Fibroblast of peridontal ligament (primary cell): ENCODE measurements around the gene TLR8.
A peak's percentile ranks its signal among the peaks of the same experiment; 100 is the strongest.
"Not testable (repeated sequence)": the region's sequence is repeated elsewhere in the genome, so short reads cannot be mapped to it uniquely, and the experiment has no call there.

Source experiments
- DNase-seq: peaks from one replicate; pipeline ENCODE4 v3.0.0-alpha.2; 2010; ENCODE audit errors: extremely low read depth

TLR8 gene

DNA sequence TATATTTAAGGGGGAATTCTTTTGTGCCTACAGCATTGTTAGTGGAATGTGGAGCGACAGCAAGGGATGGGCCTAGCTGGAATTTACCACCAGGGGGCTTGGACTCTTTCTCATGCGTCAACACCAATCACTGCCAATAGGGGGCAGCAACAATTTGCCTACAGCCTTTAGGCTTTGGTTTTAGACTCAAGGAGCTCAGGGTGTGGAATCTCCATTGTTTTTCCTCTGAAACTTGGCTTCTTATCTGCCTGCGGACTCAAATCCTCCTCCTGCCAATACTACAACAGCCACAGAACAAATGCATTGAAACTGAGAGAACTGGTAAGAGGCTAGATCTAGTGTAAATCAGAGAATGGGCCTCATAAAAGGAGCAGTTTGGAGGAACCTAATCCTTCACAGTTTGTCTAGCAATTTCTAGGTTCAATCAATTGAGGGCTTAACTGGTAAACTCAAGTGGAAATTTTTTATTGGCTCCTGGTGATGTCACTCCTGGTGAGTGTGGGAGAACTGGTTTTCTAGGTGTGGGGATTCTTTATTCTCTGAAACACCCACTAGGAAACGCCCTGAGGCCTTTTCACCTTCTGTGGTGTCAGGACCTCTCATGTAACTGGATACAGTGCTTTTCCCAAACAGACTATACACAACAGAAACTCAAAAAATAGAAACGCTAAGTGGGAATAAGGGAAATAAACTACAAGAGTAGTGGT, 40.6 kb downstream of the TLR8 start:
- peak; percentile 88 for DNase-seq

DNA sequence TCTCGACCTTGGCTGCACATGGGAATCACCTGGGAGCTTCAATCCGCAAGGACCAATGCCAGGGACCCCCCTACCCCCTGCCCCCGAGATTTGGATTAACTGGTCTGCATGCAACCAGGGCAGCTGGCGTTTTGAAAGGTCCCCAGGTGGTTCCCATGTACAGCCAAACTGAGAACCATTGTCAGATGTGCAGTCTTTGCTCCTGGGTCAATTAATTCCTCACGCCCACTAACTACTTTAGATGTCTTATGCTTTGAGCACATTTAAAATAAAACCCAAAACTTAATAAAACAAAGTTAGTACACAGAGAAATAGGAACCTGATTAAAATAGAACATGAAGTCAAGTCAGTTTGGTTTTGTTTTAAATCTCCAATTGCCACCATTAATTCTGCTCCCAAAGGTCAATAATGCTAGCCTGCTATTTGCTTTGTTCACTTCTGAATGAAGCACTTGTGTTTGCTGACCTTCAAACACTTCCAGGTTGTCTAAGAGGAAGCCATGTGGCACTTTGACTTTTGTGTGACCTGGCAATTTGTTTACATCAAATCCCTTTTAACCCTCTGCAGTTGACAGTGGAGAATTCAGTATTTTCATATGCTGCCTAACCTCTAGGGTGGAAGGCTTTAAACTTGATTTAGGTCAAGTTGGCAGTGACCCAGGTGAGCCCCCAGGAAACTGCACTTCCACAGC, 41.3 kb downstream of the TLR8 start:
- DNase-seq: no peak

DNA sequence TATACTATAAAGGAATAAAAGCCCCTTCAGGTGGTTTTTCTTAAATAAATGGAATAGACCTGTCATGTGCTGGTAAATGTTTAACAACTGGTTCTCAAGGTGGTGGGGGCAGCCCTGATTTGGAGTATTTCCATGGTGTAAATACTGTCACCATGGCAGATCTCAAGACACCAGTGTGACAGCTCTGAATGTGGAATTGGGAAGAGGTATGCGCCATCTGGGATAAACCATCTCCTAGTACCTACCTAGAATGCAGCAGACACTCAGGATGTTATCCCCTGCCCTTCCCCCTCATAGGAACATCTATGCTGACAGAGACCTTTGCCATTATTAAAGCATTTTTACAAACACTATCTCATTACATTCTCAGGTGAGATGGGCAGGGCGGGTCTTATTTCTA, 42.1 kb downstream of the TLR8 start:
- DNase-seq: no peak

DNA sequence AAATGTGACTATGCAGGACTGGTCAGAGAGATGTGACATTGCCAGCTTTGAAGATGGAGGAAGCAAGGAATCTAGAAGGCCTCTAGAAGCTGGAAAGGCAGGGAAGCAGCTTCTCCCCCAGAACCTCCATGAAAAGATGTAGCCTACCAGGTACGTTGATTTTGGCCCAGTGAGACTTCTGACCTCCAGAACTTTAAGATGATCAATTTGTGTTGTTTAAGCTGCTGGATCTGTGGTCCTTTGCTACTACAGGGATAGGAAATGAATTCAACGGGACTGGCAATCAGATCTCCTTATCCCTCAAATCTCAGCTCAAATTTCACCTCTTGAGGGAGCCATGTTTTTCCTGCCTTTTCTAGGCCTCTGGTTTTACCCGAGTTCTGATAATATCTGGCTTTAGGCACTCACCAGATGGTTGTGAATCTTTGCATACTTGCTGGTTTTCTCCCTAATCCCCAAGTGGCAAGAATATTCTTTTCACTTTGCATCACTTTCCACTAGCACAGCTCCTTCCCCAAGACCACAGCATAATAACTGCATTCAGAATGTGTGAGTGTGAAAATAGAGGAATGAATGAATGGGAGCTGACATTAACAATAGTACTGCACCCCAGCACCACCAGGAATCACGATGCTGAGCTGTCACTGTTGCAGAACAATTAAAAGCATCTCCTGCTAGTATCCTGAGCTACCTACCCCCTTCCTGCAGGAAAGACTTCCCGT, 42.9 kb downstream of the TLR8 start:
- DNase-seq: peak; percentile 87

DNA sequence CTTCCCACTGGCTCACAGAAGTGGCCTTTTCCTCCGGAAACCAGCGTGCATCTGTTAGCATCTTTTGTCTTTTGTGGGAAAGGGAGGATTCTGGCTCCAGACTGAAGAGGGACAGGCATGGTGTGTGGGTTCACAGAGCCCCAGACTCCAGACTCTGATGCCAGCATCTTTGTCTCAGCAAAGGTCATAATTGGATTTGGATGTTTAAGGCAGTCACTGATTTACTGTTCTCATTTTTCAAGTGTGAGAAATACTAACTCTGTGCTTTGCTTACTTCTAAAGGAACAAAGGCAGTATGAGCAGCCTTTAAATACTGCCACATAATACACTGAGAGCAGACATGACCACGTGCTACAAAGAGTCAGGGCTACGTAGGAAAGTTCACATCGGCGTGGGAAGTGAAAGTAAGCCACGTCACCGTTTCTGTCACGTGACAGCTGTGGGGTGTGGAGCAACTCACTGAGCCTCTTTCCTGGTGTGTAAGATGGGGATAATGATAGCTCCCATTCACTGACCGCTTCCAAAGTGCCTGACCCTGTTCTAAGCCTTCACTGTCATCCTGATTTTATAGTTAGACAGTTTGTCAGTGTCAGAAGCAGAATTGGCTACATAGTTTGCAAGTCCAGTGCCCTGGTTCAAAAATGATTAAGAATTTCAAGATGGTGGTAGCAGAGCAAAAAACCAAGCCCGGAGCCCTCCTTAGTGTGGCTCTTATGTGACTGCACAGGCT, 43.7 kb downstream of the TLR8 start:
- peak; percentile 94 for DNase-seq

DNA sequence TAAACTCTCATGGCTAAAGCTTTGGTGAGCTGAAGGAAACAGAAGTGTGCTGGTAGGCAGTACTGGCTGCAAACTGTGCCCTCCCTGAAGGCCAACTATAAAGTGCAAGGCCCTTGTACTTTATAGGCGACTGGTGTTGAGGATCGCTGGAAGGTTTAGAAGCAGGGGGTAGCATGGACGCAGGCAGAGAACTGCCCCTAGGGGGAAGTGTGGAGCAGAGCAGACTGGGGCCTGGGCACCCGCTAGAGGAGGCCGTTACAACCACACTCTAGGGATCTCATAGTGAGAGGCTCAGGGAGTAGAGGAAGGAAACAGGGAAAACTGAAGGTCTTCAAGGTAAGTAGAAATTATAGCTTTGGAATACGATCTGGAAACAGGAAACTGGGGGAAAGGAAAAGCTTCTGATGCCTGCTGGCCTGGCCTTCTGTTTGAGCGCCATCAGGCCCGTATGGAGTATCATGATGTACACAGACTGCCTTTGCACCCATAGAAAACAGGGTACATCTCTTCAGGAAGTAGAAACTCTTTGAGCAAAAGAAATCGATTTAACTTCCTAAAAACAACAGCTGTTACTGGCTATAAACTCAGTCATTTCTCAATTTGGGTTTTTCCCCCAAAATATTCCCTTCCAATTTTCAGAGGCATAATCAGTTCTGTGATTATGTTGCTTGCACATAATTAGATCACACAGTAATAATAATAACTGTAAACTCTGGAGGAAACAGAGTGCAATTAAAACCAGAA, 44.6 kb downstream of the TLR8 start:
- DNase-seq: no peak

DNA sequence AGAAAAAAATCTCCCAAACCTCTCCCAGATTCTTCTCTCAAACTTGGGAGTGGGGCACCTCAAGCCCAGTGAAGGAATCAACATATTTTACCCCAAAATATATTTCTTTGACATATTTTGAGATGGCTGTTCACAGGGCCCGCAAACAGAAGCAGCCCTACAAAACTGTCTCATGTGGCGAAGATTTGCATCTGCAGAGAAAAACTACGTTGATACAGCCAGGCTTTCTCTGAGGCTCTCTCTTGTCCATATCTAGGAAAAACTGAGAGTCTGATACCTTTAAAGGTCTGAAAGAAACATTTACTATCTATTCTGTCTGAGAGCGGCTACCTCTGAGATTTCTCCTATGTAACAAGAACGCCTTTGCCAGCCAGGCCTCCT, 45.2 kb downstream of the TLR8 start:
- DNase-seq: no peak

DNA sequence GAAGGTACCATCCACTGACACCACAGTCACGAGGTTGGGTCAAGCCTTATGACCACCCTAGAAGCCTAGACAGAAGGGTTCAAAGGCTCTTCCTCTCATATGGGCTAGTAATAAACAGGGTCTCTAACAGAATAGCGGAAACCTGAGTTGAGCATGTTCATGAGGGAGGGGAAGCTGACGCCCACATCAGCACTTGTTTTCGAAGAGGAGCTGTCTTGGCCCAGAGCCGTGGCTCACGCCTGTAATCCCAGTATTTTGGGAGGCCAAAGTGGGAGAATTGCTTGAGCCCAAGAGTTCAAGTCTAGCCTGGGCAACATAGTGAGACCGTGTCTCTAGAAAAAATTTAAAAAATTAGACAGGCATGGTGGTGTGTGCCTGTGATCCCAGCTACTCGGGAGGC, 47.0 kb downstream of the TLR8 start:
- no peak for DNase-seq

DNA sequence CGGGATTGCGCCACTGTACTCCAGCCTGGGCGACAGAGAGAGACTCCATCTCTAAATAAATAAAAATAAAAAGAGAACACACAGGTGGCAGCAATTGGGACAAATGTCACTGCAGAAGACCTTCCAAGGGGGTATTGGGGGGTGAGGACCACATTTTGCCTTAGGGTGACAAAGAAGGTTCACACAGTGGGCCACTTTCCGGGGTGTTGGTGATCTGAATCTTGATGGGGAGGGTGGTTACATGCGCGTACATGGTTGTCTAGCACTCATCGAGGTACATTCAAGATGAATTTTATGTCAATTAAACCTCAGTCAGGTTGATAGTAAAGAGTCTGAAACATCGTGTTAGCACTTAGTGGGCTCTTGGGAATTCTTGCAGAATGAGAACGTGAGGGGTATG, 48.0 kb downstream of the TLR8 start:
- DNase-seq: no peak

DNA sequence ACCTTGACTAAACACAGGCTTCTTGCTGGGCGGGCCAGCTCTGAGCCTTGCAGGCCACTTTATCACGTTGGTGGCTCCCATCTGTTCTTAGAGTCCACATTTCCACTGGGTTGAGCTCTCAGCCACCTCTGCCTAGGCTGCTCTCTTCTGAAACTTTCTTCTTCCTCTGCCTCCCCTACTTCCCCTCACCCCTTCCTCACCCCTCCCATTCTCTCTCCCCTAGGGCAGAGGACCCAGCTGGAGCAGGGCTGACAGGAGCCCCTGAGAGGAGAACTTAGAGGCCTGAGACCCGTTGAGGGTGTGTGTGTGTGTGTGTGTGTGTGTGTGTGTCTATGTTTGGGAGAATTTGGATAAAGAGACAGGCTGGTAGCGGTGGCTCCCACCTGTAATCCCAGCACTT, 48.6 kb downstream of the TLR8 start:
- no peak for DNase-seq

DNA sequence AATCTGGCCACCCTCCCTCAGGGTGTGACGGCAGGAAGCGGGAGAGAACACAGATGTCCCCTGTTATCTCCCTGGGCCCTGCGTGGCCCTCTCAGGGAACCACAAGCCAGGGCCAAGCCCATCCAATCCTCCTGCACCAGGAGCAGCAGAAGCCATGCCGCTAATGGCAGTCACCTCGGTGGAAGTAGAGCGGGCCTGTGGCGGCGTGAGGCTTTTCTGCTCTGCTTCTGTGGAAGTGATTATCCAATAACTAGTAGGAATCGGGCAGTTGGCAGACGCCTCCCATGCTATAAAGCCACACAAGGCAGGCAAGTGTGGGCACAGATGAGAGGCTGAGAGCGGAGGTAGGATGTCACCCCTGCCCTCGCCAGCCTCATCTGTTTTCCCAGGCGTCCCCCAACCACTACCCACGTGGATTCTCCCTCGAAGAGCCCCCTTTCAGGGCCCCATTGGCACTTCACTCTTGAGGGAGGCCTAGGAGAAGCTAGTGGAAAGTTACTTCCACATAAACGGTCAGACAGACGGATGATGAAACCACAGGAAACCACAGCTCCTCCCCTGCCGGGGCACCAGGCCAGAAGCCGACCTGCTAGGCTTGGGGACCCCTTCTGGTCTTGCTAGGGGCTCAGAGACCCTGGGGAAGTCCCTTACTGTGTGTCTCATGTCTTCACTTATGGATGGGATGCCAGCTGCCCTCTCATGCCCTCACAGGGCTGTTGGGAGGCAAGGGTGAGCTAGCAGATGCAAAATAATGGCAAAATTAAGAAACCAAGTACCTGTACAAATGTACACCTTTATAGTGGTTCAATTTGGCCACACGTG, 49.7 kb downstream of the TLR8 start:
- DNase-seq: peak; percentile 68

DNA sequence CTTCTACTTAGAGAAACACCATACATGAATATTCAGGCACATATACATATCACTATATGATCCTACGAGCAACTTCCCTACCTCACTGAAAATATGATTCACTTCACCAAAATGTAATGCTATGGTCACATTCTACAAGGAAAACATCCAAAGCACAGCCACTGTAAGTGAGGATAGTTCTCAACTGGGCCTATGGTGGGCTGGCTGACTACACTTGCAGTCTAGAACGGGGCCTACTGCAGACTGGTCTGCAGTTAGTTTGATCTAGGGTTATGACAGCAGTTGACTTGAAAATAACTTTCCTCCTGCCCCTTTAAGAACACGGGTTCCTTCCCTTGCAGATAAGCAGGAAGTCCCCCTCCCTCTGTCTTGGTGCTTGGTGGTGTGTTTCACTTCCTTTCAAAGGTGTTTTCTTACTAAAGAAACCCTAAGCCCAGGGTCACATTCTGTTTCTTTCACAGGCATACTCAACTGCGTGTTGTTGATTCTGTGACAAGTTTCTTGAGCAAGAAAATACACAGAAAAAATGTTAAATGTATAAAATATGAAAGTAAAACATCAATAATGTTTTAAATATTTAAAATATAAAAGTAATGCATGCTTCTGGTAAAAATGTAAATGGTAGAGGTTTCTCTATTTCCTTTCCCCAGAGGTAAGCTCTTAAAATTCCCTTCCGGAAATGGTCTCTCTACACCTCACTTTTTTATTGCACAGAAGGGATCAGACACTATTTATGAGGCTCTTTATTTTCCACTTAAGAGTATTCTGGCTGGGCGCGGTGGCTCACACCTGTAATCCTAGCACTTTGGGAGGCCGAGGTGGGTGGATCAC, 50.5 kb downstream of the TLR8 start:
- peak; percentile 20 for DNase-seq

DNA sequence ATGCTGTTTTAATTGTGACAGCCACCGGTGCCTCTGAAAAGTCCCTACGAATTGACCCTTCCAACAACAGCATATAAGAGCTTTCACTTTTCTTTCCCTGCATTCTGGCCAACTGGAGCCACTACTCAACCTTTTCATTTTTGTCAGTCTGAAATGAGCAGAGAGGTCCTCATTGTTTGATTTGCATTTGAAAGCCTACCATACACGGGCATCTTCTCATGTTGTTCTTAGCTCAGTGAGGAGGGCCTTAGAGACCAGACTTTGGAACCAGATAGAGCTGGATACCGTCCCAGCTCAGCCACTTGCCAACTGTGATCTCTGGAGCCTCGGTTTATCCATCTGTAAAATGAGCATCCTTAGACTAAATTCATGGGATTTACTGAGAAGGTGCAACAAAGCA, 51.6 kb downstream of the TLR8 start:
- no peak for DNase-seq

DNA sequence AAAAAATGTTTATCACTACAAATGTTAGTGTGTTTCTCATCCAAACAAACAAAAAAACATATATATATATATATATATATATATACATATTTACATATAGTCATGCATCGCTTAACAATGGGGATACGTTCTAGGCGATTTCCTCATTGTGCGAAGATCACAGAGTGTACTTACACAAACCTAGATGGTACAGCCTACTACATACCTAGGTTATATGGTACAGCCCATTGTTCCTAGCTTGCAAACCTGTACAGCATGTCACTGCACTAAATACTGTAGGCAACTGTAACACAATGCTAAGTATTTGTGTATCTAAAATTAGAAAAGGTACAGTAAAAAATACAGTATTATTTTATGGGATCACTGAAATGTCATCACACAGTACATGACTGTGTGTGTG, 52.0 kb downstream of the TLR8 start:
- DNase-seq: no peak

DNA sequence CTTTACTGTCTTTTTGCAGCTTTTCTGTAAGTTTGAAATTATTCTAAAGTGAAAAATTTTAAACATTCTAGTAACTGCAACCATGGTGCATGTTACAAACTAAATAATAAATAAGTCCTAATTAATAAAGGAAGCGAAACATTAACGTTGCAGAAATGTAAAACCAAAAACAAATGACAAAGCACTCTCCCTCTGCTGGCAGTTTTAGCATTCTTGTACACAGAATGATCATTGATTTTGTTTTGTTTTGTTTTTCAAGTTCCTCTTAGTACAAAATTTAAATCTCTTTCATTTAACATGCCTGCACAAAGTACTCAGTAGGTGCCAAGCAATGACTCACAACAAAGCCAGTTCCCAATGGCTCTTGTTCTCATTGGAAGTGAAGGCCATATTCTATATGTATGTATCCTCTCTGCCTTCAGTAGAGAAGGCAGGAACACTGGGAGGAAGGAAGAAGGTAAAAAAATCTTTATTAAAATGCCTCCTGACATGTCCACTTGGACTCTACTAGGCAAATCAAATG, 54.8 kb downstream of the TLR8 start:
- peak; percentile 18 for DNase-seq

DNA sequence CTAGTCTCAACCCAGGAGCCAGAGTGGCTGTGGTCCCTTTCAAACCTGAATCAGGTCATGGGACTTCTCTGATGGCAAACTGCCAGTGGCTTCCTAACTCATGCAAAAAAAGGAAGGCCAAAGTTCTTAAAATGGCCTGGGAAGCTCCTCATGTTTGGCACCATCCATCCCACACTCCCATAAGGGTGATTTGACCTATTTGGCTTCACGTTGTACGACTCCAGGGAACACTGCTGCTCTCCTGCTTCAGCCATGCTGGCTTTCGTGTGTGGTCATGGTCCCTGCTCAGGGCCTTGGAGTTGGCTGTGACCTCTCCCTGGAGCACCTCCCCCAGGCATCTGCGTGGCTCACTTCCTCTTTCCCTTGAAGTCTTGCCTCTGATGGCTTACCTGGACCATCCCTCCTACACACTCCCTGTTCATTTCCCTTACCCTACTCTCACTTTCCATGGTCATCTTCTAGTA, 55.7 kb downstream of the TLR8 start:
- no peak for DNase-seq

DNA sequence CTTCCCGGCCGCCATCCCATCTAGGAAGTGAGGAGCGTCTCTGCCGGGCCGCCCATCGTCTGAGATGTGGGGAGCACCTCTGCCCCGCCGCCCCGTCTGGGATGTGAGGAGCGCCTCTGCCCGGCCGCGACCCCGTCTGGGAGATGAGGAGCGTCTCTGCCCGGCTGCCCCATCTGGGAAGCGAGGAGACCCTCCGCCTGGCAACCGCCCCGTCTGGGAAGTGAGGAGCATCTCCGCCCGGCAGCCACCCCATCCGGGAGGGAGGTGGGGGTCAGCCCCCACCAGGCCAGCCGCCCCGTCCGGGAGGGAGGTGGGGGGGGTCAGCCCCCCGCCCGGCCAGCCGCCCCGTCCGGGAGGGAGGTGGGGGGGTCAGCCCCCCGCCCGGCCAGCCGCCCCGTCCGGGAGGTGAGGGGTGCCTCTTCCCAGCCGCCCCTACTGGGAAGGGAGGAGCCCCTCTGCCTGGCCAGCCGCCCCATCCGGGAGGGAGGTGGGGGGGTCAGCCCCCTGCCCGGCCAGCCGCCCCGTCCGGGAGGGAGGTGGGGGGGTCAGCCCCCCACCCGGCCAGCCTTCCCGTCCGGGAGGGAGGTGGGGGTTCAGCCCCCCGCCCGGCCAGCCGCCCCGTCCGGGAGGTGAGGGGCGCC, 56.9 kb downstream of the TLR8 start:
- not testable (repeated sequence) for DNase-seq

DNA sequence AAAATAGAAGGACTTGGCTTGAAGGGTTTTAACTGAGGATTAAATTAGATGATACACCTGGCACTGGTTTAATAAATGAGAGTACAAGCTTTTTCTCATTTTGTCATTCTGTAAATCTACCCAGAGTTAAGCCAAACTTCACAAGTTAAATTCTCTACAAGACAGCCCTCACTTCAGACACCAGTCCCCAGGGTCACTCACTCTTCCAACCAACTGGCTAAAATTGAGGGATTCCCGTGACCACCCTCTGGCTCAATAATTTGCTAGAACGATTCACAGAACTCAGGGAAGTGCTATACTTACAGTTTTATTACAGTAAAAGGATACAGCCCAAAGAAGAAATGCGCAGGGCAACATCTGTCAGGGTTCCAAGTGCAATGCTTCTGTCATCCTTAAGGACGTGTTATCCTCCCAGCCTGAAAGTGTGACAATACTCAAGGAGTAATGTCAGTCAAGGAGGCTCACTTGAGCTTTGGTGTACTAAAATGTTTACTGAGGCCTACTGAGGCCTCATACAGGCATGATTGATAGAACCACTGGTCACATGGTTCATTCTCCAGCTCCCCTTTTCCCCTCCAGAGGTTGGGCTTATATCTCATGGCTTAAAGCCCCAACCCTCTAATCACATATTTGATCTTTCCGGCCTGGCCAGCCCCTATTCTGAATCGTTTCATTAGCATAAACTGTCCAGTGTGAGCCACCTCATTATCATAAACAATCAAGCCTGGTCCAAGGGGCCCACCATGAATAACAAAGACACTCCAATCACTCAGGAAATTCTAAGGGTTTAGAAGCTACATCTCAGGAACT, 58.9 kb downstream of the TLR8 start:
- no peak for DNase-seq
